Smooth muscle cell of the brain vasculature (primary cell): ENCODE measurements around the gene KLF11.

Experiments used
- DNase-seq: peaks from one replicate; pipeline ENCODE4 v3.0.0-alpha.2; 2012; ENCODE audit warnings: low read depth, low spot score

The KLF11 gene

DNA sequence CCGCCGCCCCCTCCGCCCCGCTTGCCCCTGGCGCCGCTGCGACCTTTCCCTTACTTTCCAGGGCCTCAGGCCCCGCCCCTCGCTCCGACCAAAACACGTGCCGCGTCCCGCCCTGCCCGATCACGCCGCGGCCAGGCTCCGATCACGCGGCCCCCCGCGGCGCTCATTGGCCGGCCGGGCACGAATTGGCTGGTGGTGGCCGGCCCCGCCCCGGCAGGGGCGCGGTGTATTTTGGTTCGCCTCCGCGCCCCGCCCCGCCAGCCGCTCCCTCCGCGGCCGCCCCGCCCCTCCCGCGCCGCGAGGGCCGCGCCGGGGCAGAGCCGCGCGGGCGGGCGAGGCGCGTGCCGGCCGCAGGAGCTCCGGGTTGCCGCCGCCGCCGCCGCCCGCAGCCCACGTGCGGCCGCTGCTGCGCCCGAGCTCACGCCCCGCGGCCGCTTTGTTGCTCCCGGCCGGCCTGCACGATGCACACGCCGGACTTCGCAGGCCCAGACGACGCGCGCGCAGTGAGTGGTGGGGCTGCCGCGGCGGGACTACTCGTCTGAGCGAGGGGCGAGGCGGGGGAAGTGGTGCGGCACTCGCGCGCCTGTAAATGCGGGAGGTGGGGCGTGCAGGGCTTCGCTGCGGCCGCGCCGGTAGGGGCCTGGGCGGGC lies at the start of gene KLF11:
TSS of gene KLF11 (plus strand) at position 295 of the 650 bp plus-strand sequence. CDS start at position 462, 167 bp downstream.
- DNase-seq: peak; percentile 62

DNA sequence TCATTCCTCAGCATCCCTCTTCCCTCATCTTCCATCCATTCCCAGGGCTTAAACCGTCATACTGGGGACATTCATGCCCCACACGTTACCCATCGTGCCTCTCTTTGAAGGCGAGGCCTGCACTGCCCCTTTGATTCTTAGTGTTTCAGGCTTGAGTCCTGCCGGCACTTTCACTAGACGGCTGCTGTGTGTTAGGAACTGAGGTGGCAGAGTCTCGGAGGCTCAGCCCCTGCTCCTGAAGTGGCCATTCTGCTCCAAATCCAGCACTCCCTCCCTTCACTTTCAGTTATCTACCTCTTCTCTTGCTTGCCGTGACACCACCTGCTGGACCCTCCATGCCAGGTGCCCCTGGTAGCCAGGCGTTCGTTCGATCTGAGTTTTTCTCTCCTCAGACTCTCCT lies 48.9 kb upstream of the KLF11 start:
- DNase-seq: no peak

DNA sequence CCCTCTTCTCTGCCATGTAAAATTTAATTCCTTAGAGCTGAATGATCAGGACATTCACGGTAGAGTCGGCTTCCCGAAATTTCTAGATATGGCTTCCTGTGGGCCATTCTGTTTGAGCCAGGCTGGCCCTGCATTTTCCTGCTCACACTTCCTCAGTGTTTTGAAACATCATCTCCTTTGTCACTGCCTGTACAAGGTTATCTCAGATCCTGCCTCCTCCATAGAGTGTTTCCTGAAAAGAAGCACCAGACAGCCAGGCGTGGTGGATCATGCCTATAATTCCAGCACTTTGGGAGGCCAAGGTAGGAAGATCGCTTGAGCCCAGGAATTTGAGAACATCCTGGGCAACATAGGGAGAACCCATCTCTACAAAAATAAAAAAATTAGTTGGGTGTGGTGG lies 48.3 kb upstream of the KLF11 start:
- no peak for DNase-seq

DNA sequence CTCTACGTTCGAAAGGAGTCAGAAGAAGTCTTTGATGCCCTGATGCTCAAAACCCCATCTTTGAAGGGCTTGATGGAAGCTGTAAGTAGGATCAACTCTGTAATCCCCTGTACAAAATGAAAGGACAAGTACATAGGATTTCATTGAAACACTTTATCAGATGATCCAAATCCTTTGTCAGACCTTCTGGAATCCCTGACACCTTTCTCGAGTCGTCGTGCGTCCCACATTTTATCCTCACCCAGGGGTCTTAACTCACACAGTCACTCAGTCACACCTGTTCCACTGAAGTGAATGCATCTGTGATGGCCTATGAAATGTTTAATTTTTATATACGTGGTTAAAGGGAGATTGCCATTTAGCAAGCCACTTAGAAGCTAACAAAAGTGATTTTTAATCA lies 47.0 kb upstream of the KLF11 start:
- DNase-seq: no peak

DNA sequence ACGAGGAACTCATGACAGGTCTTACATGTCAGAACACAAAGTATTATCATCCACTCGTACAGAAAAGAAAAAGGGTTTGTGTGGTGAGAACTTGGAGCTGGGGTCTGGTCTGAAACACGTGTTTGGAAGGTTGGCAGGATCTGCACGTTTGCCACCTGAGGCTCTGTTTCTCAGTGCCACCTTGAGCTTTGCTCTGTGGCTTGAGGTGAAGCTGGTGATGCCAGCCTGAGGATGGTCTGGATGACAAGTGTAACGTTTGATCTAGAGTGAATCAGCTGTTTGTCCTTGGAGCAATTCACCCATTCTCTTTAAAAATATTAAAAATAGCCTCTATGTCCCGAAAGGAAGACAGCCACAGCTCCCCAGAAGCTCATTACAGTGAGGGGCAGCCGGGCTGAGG lies 45.4 kb upstream of the KLF11 start:
- no peak for DNase-seq

DNA sequence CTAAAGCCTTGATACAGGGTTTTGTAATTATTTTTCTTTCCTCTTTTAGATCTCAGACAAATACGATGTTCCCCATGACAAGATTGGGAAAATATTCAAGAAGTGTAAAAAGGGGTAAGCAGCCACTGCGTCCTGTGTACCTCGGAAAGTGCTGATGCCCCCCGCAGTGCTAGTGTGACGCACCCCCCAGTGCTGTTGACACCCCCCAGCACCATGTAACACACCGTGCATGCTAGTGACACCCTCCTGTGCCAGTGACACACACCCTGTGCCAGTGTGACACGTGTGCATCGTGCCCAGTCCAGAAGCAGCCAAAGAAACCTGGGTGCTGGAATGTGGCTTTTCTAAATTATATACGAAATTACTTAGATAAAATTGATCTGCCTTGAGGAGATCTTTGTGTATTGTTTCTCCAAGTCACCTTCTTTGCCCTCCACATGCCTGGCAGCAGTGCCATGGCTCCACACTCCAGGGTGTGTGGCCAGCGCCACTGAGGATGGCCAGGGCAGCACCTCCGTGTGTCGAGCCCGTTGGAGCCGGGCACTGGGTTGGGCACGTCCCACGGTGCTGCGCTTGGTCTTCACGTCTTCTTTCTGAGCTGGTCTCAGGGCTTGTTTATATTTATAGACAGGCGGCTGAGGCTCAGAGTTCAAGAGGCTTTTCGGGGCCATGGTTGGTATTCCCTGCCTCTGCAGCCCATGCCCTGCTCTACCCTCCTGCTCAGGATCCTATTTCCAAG lies 44.3 kb upstream of the KLF11 start:
- no peak for DNase-seq

DNA sequence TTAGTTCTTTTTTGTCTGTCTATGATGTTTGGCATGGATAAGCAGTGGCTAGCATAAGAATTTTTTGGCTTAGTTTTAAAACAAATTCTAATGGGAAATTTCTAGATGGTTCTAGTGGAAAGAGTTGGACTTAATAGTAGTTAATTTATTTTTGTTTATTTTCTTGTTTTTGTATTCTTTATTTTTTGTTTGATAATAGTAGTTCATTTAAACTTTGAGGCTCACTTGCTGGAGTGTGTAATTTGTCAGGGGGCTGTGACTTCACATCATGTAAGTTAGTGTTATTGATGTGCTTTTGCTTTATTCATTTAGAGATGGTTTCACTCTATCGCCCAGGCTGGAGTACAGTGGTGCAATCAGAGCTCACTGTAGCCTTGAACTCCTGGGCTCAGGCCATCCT lies 43.7 kb upstream of the KLF11 start:
- no peak for DNase-seq

DNA sequence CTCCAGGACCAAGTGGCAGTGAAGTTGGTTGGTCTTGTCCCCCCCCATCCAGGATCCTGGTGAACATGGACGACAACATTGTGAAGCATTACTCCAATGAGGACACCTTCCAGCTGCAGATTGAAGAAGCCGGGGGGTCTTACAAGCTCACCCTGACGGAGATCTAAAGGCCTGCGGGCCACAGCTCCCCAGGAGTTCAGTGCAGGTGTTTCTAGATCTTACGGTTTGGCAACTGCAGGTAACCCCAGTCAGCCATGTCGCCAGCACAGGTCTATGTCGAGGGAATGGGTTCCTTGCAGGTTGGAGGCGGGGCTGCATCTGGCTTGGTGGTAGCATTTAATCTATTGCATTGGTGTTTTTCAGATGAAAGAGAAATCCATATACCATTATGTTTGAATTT lies 42.8 kb upstream of the KLF11 start:
- DNase-seq: no peak

DNA sequence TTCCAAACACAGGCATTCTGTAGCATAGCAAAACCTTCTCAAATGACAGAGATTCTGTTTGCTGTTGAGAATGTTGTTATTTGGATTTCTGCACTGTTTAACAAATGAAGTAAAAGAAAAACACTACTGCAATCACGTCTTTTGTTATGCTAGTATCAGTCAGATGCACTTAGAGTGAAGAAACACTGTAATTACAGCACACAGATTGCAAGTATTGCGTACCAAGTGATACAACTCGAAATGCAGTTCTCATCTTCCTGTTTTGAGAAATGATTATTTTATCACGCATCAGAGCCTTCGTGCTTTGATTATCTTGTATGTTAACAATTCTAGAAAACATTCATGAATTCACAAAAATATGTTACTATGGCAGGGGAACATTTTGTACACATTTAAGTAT lies 41.8 kb upstream of the KLF11 start:
- DNase-seq: no peak

DNA sequence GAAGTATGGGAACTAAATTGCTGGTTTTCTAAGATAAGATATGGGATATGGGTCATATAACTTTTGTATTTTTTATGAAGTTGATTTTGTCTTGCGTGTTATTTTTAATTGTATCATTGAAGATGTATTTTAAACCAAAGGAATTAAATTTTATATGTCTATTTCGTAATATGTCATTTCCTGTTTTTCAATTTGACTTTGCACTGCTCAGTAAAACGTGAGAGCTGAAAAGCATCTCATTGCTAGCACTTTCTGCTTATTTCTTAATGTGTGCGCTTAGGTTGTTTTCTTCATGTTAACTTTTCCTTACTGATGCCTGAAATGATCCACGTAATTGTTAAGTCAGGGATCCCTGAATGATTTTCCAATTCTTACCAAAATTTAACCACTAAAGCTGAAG lies 41.2 kb upstream of the KLF11 start:
- no peak for DNase-seq

DNA sequence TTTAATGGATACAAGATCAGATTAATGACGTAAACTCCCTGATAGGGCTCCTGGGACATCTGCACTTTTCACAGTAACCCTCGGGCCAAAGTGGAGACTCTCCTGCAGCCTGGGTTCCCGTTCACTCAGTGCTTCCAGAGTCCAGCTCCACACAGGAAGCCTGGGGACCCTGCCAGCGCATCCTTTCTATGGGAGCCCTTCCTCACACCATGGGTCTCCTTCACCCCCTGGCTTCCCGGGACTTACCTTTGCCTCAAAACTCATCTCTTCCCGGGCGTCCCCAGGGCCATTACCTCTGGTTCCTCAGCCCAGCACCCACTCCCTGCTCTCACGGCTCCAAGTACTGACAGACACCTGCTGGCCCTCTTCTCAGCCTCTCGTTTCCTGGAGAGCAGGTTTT lies 40.7 kb upstream of the KLF11 start:
- DNase-seq: no peak

DNA sequence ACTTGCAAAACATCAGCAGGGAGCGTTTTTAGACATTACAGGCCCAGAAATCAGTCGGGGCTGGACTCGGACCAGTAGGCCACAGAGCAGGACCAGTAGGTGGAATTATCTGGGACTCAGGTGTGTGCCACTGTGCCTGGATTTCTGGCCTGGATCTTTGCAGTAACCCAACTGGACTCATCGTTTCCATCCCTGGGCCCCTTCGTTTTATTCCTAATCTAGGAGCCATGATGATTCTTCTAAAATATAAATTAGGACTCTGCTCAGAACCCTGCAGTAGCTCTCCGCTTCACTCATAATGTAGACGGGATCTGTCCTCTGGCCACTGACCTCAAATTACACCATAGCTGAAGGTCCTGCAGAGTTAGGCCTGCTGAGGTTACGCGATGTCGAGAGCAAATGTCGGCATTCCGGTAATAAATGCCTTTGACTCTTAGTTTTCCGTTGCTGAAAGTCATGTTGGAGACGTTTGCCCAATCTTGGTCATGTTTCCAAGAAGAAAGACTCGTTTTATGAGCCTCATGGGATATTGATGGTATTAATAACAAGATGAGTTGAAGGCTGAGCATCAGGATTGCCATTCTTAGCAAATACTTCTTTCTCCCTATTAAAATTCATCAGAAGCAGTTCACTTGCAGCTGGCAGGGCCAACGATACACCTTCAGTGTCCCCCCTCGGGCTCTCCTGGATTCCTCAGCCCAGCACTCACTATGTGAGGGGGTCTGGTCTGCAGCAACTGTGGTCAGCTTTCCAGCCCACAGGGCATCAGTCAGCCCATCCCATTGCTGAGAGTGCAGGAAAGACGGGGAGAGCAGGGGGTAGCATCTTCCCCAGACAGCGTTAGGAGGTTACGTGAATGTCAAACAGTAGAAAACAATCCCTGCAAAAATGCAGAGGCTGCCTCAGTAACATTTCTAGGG lies 39.9 kb upstream of the KLF11 start:
- DNase-seq: no peak

DNA sequence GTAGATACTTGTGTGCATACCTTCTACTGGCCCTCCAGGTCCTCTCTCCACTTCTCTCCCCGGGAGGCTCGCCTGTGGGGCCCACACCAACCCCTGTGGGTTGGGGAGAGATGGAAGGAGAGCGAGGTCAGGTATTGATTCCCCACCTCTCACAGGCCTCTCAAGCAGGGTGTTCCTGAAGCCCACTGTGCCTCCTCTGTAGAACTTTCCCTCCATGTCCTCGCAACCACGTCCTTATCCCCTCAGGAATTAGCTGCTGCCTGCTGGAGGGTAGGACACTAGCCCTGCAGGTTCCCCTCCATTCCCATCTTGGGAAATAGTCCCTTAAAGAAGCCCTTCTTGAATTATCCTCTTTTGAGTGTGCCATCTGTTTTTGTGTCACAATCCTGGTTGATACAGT lies 38.9 kb upstream of the KLF11 start:
- no peak for DNase-seq

DNA sequence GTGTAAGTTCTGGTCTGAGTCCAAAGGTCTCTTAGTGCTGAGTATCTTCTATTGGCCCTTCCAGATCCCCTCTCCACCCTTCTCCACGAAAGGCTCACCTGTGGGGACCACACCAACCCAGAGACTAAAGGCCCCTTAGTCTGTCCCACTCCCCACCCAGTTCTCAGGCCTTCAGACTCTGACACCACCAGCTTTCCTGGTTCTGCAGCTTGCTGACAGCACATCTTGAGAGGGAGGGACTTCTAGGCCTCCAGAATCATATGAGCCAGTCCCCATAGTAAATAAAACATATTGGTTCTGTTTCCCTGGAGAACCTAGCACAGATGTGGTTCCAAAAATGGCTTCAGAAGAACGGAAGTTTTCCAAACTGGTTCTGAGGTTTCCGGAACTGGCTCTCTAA lies 38.5 kb upstream of the KLF11 start:
- DNase-seq: no peak

DNA sequence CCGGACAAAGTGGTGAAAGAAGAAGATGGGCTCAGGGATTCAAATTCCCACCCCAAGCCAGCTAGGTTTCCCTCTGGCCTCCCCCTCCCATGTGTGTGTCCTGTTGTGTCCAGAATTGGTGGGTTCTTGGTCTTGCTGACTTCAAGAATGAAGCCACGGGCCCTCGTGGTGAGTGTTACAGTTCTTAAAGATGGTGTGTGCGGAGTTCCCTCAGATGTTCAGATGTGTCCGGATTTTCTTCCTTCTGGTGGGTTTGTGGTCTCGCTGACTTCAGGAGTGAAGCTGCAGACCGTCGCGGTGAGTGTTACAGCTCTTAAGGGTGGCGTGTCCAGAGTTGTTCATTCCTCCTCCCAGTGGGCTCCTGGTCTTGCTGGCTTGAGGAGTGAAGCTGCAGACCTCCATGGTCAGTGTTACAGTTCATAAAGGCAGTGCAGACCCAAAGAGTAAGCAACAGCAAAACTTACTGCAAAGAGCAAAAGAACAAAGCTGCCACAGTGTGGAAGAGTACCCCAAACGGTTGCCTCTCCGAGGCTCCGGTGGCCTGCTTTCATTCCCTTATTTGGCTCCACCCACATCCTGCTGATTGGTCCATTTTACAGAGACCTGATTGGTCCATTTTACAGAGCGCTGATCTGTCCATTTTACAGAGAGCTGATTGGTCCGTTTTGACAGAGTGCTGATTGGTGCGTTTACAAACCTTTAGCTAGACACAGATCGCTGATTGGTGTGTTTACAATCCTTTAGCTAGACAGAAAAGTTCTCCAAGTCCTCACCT lies 37.7 kb upstream of the KLF11 start:
- no peak for DNase-seq

DNA sequence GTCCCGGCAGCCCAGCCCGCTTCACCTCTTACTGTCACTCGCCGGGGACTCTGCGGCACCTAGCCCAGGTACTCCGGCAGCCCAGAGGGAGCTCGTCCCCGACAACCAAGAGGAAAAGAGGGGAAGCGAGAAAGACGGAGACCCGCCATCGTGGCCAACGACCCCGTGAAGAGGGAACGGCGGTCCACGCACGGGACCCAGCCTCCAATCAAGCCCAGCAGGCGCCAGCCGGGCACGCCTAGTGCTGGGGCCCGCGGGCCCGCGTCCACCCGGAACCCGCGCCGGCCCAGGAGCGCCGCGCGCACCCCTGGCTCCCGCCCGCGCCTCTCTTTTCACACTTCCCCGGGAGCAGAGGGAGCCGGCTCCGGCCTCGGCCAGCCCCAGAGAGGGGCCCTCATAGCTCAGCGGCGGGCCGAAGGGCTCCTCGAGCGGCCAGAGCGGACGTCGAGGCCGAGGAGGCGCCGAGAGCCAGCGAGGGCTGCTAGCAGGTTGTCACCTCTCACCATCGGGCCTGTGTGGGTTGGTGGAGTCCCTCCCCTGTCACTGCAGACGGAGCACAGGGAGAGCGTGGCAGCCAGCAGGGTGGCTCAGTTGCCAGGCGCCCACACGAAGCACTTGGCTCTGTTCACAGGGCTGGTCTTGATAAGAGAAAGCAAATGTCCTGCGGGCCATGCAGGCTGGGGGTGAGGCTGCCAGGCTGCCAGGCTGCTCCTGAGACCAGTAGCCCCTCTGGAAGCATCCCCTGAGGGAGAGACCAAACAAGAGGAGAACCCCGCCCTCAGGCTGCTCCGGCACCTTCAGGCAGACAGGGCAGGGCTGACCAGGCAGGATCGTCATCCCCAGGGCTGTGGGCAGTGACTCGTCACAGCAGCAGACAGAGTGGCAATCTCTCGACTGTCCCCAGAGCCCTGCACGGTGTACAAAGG lies 36.9 kb upstream of the KLF11 start:
- DNase-seq: no peak

DNA sequence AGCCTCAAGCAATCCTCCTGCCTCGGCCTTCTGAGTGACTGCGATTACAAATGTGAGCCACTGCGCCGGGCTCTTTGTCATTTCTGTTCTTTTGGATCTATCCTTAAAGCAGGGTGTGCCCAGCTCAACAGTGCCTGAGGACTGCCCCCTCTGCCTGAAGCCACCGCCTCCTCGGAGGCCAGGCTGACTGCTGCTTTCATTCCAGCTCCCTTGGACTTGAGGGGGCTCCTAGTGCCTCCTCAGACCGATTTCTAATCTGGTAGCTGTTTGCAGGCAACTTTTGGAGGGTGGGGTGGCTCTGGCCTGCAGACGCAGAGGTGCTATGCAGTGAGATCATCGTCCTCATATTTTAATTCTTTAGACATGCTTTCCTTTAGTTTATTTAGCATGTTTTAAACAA lies 35.9 kb upstream of the KLF11 start:
- no peak for DNase-seq

DNA sequence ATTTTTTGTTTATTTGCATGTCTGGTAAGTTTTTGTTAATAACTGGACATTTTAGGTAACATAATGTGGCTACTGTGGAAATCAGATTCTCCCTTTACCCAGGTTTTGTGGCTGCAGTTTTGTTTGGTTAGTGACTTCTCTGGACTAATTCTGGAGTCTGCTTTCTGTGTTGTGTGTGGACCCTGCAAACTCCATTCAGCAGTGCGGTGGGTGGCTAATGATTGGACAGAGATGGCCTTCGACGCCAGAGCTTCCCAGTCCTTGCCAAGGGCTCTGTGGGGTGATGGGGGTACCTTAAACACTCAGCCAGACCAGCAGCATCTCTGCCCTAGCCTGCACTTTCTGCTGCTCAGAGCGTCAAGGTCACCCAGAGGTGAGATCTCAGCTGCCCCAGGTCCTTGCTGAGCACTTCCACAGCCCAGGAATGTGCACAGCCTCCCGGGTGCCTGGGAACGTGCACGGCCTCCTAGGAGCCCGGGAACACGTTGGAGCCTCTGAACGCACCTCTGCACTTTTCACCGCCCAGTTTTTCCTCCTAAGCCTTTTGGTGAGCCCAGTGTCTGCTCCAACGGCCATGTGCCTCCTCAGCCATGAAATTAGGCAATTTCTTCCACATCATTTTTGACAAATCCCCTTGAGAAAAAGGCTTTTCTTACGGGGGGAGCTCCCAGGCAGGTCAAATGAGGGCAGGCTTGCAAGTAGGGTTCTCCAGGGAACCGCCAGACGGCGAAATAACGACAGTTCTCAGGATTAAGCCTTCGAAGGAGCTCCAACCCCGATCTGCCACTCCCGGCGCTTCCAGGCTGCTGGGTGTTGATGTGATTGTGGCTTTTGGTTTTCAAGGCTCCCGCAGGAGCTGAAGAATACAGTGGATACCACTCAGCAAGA lies 35.2 kb upstream of the KLF11 start:
- no peak for DNase-seq

DNA sequence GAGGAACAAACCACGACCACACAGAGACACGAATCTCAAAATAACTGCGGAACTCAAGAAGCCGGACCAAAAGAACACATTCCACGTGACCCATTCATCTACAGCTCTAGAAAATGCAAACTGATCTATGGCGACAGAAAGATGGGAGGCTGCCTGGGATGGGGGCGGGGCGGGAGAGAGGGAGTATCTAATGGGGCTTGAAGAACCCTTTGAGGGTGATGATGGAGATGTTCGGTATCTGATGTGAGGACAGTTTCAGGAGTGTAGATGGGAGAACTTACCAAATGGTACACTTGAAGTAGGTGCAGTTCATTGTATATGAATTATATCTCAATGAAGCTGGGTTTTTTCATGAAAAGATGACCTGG lies 34.6 kb upstream of the KLF11 start:
- no peak for DNase-seq
